CD4-positive, alpha-beta T cell treated with Interferon gamma for 1 hour (primary cell): Measurements from ENCODE around the gene BCAS3.
"Not testable (repeated sequence)": the region's sequence is repeated elsewhere in the genome, so short reads cannot be mapped to it uniquely, and the experiment has no call there.

Experiments
- DNase-seq: peaks from one replicate; pipeline ENCODE4 v3.0.0-alpha.2; 2020

BCAS3 gene

GRCh38 chr17:60947543-60947942 lies 269.9 kb downstream of the BCAS3 start:
- no peak for DNase-seq

GRCh38 chr17:60952747-60953146 lies 275.1 kb downstream of the BCAS3 start:
- no peak for DNase-seq

- DNase-seq: no peak
These were observed 281.4 kb downstream of the BCAS3 start for GRCh38 chr17:60959011-60959410.

- DNase-seq: no peak
These were observed 282.0 kb downstream of the BCAS3 start for GRCh38 chr17:60959696-60960095.

GRCh38 chr17:60960398-60961065 lies 282.9 kb downstream of the BCAS3 start:
- DNase-seq: no peak

GRCh38 chr17:60964160-60964559 lies 286.5 kb downstream of the BCAS3 start:
- no peak for DNase-seq

GRCh38 chr17:60968266-60968665 lies 290.6 kb downstream of the BCAS3 start:
- no peak for DNase-seq

GRCh38 chr17:60969500-60970037 lies 291.9 kb downstream of the BCAS3 start:
- no peak for DNase-seq

GRCh38 chr17:60970741-60971140 lies 293.1 kb downstream of the BCAS3 start:
- no peak for DNase-seq

- DNase-seq: peak; percentile 14
These were observed 294.1 kb downstream of the BCAS3 start for GRCh38 chr17:60971515-60972369.

- DNase-seq: not testable (repeated sequence)
These were observed 299.2 kb downstream of the BCAS3 start for GRCh38 chr17:60976861-60977260.

- no peak for DNase-seq
These were observed 311.7 kb downstream of the BCAS3 start for GRCh38 chr17:60989379-60989778.

GRCh38 chr17:60989846-60990245 lies 312.2 kb downstream of the BCAS3 start:
- no peak for DNase-seq

- no peak for DNase-seq
These were observed 315.8 kb downstream of the BCAS3 start for GRCh38 chr17:60993497-60993896.

GRCh38 chr17:60995680-60996079 lies 318.0 kb downstream of the BCAS3 start:
- DNase-seq: no peak

GRCh38 chr17:61000911-61001310 lies 323.3 kb downstream of the BCAS3 start:
- DNase-seq: no peak

- no peak for DNase-seq
These were observed 324.7 kb downstream of the BCAS3 start for GRCh38 chr17:61002316-61002736.

- DNase-seq: no peak
These were observed 327.7 kb downstream of the BCAS3 start for GRCh38 chr17:61005358-61005757.

GRCh38 chr17:61005958-61006357 lies 328.3 kb downstream of the BCAS3 start:
- not testable (repeated sequence) for DNase-seq

- no peak for DNase-seq
These were observed 330.3 kb downstream of the BCAS3 start for GRCh38 chr17:61007980-61008379.

GRCh38 chr17:61009663-61010062 lies 332.0 kb downstream of the BCAS3 start:
- no peak for DNase-seq

GRCh38 chr17:61010661-61011170 lies 333.1 kb downstream of the BCAS3 start:
- DNase-seq: no peak

GRCh38 chr17:61011251-61011650 lies 333.6 kb downstream of the BCAS3 start:
- DNase-seq: no peak

- DNase-seq: no peak
These were observed 338.3 kb downstream of the BCAS3 start for GRCh38 chr17:61015966-61016365.
